ENCODE data around the gene DVL1. TPM values are rescaled to one million over a fixed set of nuclear protein-coding genes. Genes with fewer than 3 reads are reported as not detected.
"Not testable (repeated sequence)": the region's sequence is repeated elsewhere in the genome, so short reads cannot be mapped to it uniquely, and the experiment has no call there.

The DVL1 gene
- polyA plus RNA-seq (ENCODE audit: insufficient read length): 54.3 TPM

DNA sequence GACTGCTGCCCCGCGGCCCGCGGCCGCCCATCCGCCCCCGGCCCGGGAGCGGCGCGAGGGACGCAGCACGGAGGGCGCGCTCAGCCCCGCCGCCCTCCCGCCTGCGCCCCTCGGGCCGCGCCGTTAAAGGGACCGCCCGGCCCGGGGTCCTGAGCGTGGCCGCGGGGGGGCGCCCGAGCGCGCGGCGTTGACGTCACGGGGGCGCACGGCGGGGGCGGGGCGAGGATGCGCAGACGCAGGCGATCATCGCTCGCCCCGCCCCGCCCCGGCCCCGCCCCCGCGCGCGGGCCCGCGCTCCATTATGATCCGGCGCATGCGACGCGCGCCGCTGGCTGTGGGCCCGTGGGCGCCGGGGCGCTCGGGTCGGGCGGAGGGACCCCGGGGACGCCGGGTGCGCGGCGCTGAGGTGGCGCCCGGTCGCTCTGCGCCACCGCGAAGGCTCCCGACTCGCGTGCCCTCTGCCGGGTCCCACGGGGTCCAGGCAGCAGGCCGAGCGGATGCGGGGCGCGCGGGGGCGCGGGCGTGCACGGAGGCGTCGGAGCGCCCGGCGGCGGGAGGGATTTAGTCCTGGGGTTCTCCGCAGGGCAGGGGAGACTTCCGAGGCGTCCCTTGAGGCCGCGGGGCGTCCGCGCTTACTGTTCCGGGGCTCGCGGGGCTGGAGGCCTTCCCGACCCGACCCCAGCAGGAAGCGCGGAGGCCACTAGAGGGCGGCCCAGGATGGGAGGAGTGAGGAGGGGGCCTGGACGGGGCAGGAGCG, at the start of gene DVL1:
TSS of gene DVL1 (minus strand) at position 163 of the 757 bp plus-strand sequence. CDS start 353 bp downstream, outside the sequence.
- peak; percentile 80 for DNase-seq

DNA sequence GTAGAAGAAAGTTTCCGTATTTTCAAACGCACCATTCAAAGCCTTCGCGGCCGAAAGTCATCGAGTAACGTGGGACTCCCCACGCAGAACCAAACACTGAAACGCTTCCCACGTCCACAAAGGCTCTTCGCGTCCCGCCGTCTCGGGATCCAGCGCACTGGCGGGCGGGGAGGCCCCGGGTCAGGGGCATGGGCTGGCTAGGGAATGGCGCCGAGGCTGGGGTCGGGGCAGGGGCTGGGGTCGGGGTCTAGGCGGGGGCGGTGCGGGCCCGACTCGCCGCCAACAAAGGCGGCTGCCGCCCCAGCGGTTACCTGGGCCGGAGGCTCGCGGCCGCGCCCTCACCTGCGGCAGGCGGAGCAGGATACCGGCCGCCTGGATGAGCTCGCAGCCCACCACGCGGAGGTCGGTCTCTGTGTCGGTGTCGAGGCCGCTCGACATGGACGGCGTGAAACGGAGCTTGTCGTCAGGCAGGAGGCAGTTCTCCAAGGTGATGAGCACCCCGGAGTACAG, 49.5 kb upstream of the DVL1 start:
- DNase-seq: no peak

DNA sequence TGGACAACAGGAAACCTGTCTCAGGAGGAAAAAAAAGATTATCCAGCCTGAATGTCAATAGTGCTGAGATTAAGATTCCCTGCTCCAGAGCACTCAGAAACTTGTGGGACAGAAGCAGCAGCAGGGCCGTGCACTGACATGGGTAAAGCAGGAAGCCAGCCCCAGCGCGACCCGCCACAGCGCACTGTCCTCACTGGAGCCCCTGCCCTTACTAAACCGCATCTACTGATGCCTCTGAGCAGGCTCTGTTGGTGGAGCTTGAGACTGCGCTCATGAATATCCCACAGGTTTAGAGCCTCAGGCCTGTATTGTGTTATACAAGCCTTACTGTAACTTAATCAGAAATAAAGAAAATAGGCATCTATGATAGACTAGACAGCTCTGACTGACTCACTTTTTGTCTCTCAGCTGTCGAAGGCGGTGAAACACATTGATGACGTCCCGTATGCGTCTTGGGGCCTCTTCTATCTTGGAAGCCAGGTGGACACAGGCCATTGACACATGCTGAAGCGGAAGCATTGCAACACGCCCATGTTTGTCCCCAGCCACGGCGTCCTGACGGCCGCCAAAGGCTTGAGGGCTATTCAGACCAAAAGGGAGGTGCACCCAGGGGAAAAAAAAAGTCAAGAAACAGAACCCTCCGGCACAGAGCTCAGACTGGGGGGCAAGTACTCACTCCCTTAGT, 48.8 kb upstream of the DVL1 start:
- no peak for DNase-seq

DNA sequence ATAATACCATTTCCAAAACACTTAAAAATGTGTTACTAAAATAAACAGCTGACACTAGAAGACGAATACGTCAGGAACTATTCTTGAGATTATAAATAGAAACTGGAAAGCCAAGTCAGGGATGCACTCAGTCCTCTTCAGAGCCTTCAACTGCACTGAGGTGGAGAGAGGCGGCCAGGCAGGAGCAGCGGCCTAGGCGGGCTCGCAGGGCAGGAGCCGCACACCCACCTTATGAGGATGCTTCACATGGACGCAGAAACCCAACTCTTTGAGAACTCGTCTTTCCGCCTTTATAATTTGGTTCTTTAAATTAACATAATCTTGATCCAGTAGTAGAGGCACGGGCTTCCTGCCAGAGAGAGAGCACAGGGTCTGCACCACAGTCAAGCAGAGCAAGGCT, 45.9 kb upstream of the DVL1 start:
- no peak for DNase-seq

DNA sequence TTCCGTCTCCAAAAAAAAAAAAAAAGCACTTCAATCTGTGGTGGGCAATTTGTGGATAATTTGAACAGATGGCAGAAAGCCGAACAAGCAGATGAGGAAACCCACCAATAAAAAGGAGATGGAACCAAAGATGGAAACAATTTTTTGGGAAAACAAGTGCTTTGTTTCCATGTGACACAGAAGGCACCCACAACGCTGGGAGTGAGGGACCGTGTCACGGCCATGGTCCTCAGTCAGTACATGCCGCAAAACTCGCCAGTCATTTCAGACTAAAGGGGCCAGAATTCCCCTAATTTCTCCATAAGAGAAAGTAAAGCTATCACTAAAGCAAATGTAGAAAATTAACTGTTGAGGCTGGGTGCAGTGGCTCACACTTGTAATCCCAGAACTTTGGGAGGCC, 44.9 kb upstream of the DVL1 start:
- DNase-seq: no peak

DNA sequence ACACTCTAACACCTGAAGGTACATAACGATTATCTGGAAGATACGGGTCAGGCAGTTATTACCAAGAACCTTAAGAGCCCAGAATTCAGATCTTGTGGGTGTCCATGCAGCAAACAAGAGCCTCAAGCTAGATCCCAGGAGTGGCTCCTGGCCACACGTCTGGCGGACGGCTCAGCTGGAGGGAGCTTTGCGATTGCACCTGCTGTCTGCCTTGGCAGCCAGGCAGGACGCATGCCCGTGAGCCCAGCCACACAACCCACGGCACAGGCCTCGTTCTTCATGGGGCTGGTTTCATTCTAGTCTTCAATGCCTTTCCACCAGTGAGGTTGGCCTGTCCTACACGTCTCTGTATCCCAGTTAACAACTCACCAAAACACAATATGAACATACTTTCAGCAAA, 44.2 kb upstream of the DVL1 start:
- DNase-seq: no peak

DNA sequence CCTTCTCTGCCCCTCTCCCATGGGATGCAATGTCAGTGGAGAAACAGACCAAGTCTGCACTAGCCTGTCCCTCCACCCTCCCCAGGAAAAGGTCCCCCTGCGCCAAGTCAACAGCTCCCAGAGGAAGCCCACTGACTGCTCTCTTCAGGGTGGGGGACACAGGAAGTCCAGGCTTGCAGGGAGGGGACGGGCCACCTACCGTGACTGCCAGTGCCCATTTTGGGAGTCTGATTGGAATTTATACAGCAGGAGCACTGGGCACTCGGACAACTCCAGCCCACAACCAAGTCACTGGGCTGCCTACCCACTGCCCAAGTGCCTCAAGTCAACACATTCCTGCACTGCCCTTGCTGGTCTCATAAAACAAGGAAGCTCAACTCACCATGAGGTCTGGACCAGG, 43.8 kb upstream of the DVL1 start:
- no peak for DNase-seq

DNA sequence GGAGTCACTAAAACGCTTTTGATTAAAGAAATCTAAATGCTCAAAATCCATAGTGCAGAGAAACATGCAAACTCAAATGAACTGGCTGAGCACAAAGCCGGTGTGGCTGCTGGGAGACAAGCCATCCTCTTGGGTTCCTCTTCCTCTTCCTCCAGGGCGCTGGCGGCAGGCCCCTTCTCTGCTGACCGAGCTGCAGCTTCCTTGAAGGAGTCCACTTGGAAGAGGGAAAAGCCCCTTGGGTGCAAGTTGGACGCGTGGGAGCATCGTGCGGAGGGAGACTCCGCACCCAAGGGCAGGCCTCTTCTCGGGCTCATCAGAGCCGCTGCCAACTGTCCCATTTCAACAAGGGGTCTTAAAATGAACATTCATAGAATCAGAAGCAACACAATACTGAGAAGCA, 42.0 kb upstream of the DVL1 start:
- no peak for DNase-seq

DNA sequence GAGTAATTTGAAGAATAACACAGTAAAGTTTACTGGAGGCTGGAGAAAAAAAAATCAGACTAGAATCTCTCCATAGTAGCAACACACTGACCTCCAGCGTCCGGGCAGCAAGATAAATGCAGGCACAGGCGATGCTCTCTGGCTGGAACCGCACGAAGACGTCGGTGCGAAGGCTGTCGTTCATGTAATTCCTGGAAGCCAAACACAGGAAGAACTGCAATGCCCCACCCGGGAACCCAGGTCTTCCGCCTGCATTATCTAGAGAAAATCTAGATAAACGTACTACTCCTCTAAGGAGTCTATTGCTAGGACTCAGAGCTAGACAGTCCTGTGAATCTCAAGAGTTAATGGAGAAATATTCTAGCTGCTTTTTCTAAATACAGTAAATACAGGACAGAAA, 41.5 kb upstream of the DVL1 start:
- no peak for DNase-seq

DNA sequence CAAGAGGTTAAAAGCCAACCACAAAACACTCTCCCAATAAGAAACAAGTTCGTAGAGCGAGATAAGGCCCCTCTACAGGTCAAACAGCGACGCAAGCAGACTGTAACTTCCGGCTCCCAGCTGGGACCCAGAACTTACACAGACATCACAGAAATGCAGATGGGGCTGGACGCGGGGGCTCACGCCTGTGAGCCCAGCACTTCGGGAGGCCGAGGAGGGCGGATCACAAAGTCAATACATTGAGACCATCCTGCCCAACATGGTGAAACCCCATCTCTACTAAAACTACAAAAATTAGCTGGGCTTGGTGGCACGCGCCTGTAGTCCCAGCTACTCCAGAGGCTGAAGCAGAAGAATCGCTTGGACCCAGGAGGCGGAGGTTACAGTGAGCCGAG, 38.9 kb upstream of the DVL1 start:
- no peak for DNase-seq

DNA sequence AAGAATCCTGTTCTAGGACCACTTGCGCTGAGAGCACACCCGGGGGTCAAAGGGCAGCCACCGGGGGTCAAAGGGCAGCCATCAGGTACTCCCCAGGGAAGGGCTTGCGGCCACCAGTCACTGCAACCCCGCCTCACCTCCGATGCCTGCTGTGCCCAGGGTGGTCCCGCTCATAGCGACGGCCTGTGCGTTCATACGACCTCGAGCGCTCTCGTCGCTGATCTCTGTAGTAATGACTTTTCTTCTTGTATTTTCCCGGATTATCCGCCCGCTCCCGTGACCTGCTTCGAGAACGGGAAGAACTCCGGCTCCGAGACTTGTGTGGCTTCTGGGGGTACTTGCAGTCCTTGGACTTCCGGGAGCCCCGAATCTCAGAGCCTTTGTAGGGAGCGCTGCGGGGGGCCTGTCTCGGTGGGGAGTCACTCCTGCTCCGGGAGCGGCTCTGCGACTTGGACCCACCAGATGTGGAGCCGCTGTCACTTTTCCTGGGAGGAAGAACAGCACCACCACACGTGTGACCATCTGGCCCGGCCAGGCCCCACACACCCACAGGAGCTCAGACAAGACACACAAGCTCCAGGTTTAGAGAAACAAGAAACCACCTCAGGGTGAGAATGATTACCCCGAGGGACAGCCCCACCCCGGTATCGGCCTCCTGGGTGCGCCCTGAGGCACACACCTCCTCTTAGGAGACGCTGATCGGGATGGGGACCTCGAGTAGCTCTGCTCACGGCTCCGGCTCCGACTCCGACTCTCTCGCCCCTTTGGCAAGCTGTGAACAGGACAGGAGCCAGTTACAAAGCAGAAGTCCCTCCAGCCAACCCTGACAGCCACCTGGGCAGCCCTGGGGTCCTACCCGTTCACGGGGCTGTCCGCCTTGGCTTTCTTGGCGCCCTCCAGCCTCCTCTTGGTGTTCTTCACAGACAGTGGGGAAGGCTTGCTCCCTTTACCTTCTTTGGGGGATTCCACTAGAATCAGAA, 38.2 kb upstream of the DVL1 start:
- no peak for DNase-seq

DNA sequence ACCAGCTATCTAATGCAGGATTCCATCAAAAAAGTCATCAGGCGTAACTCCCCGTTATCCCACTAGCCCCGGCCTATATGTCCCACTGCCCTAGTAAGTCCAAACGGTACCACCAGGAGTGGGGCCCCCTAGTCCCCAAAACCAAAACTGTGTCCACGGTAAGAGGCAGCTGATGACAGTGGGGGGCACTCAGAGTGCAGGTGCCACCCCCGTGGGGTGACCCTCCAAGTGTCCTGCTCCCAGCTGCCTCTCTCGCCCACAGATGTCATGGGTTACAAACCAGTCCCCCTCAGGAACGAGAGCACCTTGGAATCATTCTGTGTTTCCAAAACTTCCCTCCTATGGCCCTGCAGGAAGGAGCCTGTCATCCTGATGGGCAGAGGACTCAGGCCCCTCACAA, 36.7 kb upstream of the DVL1 start:
- DNase-seq: no peak

DNA sequence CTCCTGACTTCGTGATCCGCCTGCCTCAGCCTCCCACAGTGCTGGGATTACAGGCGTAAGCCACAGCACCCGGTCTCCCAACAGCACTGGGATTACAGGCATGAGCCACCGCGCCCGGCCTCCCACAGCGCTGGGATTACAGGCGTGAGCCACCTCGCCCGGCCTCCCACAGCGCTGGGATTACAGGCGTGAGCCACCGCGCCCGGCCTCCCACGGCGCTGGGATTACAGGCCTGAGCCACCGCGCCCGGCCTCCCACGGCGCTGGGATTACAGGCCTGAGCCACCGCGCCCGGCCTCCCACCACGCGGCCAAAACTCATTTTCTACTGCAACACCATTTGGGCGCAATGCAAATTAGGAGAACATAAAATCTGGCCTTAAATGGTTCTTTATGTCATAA, 36.1 kb upstream of the DVL1 start:
- DNase-seq: not testable (repeated sequence)

DNA sequence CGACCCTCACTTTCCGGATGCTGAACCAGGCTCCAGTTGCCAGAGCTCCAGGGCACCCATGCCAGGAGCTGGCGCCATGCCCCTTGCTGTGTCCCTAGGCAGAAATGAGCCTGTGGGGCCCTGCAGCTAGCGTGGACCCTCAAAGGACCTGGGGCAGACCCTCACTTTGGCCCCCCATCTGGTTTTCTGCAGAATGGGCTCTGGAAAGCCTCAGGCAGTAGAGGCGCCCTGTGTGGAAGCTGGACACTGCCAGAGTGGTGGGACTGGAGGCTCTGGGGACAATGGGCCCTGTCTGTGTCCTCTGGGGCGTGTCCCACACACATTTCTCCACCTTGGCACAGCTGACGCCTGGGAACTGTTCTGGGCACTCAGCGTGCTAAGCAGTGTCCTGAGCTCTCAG, 32.1 kb upstream of the DVL1 start:
- no peak for DNase-seq

DNA sequence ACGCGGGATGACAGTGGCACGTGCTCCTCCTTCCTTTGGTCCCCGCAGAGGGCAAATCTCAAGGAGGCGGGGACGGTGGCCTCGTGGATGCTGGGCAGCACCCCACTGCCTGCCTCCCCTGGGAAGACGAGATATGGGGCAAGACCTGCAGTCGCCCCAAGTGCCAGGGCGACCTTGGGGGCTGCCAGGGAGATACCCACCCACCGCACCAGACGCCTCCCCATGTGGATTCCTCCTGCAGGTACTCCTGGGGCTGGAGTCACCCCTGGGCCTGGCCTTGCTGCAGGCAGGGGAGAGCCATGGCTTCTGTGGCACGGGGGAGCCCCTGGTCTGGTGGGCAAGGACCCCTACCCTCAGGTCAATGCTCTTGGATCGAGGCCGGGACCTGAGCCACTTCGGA, 31.6 kb upstream of the DVL1 start:
- DNase-seq: no peak

DNA sequence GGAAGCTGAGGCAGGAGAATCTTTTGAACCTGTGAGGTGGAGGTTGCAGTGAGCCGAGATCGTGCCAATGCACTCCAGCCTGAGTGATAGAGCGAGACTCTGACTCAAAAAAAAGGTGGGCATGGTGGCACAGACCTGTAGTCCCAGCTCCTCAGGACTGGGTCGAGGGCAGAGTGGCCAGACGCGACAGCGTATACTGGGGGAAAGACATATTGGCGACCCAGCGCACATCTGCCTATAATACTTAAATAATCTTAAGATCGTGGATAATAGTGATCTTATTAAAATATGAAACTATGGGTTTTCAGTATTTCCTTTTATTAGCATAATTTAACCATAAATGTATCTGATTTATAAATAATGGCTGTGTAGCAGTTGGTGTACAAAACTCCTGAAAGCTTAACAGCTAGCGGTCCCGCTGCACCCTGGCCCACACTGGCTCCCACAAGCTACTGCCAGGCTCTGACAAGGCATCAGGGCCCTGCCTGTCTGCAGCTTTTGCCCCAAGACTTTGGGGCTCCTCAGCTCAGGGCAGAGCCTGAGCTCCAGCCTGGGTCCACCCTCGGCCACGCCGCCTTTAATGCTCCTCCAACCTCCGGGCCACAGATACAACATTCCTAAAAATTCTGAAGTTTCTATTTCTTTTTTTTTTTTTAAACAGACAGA, 28.5 kb upstream of the DVL1 start:
- DNase-seq: no peak

DNA sequence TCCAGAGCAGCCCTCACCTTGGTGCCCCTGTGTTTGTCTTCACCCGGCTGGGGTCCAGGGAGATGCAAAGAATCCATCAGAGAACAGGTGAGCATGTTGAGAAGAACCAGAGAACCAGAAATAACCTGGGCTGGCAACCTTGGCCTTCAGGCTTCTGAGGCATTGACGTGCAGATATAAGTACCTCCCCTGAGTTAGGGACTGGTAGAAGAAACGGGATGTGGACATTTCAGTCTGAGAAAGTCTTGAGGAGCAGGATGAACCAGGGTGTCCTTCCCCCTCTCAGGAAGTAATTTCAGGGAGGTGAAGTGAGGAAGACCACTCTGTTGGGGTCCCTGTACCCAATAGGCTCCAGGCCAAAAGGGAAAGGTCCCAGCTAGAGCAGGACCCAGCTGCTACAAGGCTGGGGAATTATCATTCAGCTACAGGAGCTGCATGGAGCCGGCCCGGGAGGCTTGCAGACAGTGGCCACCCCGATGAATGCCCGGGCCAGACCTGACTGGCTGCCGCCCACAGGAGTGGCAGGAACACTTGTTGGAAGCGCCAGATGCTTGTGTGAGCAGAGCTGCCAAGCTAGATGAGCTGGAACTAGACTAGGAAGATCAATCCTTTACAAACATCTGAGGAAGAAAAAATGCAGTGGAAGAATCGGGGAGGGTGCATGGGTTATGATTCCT, 27.5 kb upstream of the DVL1 start:
- no peak for DNase-seq

DNA sequence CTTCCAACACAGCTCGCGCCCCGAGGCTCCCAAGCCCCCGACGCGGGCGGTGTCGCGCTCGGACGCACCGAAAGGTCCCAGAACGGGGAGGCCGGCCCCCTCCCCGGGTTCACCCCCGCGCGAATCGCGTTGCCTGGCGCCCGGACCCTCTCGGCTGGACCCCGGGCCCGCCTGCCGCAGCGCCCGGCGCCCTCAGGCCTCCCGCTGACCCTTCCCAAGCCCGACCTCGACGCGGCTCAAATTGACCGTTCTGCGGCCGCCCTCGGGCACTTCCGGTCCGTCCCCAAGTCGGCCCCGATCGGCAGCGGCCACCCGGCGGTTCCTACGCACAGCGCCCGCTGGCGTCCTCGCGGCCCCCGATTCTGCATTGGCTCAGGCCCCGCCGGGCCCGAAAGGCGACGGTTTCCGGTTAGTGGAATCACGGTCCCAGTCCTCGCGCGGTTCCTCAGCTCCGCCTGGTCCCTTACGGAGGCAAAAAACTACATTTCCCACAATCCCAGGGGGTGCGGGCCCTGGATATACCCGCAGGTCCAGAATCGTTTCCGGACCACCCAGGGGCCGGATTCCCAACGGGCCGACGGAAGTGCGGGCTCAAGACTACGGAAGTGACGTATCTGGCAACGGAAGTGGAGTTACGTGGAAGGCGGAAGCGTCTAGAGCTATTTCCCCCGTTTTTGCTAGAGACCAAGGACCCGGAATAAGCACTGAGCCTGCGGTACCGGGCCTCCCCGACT, 25.9 kb upstream of the DVL1 start, which contains the start of gene AURKAIP1:
TSS of gene AURKAIP1 (minus strand) at position 279 of the 734 bp plus-strand sequence. CDS start 451 bp downstream, outside the sequence.
- peak; percentile 99 for DNase-seq

DNA sequence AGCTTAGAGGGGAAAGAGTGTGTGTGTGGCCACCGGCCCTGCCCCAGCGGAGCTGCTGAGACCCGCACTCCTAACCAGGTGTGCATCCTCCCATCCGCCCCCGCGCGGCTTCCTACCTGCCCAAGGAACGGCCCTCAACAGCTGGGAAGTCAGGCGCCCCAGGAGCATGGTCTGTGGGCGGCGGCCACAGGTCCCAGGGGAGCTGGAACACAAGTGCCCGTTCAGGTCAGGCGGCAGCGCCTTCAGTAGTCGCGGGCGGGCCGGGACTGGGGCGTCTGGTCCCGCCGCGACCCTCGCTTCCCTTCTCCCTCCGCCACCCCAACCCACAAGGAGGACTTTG, 25.3 kb upstream of the DVL1 start:
- no peak for DNase-seq

DNA sequence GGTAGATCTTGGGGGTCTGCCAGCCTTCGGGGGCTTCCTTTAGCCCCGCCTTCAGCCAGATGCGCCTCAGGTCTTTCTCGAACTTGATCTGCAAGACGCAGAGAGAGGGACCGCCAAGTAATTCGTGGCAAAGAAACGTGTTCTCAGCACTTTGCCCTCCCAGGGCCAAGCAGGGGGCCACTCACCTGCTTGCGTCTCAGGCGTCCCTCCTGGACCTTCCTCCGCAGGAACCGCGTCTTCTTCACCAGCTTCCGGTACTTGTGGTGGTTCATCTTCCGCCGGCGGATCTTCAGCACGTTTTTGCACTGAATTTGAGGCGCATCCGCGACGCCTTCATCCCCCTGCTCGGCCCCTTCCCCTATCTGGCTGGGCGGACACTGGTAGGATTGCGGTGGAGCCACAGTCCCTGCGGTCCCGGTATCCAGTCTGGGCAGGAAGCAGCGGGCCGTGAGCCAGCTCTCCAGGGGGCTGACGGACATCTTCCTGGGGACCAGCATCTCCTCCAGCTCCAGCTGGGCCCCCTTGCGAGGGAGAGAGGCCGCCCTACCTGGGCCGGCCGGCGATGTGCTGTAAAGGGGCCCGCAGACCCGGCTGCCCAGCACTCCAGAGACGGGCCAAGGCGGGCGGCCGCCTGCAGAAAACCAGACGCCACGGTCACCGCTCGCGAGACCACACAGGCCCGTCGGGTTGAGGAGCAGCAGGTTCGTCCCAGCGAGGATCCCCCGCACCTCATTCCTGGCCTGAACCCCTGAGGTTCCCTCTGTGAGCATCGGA, 24.8 kb upstream of the DVL1 start:
- no peak for DNase-seq

All from hindlimb muscle (tissue), 1 donor.